Right lung (tissue), 5 donors: ENCODE results near the gene CPVL. TPM values are rescaled to one million over a fixed set of nuclear protein-coding genes. Genes with fewer than 3 reads are reported as not detected.

ENCODE experiments used
- polyA plus RNA-seq, 5 donors: library from polyadenylated mRNA; unstranded; fragments of 120-200 nt; gene quantifications; one replicate each; pipeline versions ENCODE4 v1.2.1 to v1.2.3, GENCODE V29; 2013; ENCODE audit warnings: inconsistent platforms in 1 of 5, low replicate concordance in 1 of 5; ENCODE audit not compliant: insufficient read length in 5 of 5, insufficient read depth in 1 of 5

Gene CPVL
- polyA plus RNA-seq, 5 donors = 8.2 to 13.3 (median 11.6) TPM

Other genes with a start within 250 kb of the CPVL start
- 10 to 100 TPM; 36.6 to 58.5 (median 47.6) TPM for gene TRIL, start 188.2 kb downstream of the CPVL start, polyA plus RNA-seq
- gene CHN2, start 48.2 kb upstream of the CPVL start, polyA plus RNA-seq = 1 to 10 TPM; 3.2 to 4.0 (median 3.9) TPM